ENCODE measurements around the gene P3H1.

Gene P3H1

DNA sequence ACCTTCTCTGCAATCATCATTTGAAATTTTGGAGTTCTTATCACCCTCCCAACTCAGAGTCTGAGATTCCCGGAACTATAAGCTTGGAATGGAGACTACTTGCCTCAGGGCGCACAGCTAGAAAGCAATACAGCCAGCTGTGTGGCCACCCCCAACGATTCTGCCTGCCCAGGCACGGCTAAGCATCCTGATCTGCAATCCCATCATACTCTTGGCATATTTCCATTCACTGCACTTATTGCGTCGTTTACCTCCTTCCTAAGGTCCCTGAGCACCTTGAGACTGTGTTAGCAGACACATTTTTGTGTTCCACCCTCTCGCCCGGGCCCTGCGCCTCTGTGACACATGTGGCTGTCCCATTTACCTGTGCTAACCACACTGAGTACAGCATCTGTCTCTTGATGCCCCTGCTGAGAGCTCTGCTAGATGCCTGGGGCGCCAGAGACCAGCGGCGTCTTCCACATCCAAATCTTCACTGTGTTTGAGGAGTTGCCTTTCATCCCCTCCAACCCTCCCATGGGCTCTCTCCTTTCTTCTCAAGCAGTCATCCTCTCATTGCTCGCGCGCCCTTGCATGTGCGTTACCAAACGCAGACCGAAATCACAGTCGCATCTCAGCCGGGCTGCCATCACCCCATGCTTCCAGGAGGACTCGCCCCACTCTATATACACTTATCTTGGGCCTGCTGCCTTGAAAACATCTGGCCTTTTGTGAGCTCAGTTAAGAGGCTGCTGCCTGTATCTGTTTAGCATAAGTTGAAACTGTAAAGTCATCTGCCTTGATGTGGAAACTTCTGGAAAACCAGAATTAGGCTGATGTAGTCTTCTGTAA lies 23.3 kb downstream of the P3H1 start:
- DNase-seq (ENCODE audit: low spot score): no peak

DNA sequence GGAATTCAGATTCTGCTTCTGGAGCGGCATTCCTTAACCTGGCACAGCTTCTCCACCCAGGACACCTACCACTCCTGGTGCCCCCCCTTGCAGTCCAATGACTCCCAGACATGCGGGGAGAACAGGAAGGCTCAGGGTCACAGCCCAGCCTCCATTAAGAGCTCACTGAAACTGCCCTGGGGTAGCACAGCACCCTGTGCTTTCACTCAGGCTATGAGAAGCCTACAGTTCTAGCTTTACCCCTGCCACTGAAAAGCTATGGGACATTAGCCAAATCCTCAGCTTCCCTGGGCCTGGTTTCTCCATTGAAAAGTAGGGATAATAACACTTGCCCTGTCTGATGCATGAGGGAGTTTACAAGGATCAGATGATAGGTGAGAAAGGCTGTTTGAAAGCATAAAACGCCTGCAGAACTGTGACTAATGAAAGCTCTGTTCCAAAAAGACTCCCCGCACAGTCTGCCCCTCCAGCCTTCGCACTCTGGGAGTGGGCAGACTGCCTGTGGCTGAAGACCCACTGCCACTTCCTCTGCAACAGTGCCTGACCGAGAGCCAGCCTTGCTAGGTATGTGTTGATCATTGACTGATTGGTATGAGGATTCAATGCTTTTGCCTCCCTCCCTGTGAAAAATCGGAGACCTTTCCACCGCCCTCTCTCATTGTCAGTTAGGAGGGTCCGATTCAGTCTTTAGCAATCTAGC lies 24.1 kb downstream of the P3H1 start:
- DNase-seq (ENCODE audit: low spot score): no peak

DNA sequence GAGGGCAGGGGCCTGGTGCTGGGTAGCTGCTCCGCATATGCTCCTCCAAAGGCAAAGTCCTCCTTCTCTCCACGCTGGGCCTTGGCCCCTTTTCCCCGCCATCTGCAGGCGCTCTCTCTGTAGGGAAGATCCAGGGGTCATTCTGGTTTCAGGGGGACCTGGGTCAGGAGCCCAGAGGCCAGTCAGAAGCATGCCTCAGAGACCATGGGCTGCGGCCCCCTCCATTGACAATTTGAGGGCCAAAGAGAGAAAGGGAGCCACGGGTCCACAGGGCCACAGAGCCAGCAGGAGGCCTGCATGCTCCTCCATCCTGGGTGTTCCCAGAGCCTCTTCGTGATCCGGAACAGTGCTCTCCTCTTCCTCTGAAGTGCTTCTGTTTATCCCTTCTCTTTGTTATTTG lies 24.7 kb downstream of the P3H1 start:
- DNase-seq (ENCODE audit: low spot score): no peak

DNA sequence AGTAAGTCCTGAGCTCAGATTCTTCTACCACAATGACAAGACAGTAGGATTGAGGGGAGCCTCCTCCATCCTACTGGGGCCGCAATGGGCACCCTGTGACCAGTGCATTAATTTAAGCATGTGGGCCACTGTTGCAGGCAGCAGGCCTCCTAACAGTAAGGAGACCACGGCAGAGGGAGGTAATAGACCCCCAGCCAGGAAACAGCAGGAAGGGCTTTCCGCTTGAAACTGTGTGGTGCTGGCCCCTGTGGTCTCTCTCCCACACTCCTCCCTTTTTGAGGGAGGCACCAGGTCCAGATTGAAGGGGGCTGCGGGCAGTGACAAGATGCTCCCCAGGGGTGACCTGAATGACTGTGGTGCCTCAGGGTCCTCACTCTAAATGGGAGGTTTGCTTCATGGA lies 25.1 kb downstream of the P3H1 start:
- DNase-seq (ENCODE audit: low spot score): no peak

DNA sequence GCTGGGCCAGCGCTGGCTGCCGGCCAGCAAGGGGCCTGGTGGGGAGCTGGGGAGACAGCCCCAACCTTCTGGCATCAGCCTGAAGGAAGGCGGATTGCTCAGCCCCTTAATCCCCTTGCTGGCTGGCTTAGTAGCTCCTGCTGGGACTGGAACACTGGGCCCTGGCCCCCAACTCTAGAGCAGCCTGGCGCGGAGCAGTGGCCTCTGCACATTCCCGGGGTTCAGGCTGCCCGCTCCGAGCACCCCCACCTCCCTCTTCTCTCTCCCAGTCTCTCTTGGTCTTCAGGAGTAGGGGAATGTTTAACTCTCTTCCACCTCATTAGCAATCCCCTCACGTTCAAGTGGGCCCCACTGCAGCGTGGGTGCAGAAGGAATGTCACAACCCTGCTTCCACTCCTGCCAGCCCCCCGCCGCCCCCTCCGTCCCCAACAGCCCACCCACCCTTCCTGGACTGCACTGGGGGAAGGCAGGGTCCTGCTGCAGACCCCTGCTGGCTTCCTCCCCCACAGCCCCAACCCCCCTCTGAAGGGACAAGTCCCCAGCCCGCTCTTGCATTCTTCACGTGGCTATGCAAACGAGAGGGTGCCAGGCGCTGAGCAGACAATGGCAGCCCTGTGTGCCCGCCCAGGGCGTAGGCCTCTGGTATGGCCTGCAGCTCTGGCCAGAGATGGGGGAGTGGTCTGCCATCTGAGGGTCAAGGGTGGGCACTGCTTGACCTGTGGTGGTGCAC lies 25.8 kb downstream of the P3H1 start:
- DNase-seq (ENCODE audit: low spot score): no peak

DNA sequence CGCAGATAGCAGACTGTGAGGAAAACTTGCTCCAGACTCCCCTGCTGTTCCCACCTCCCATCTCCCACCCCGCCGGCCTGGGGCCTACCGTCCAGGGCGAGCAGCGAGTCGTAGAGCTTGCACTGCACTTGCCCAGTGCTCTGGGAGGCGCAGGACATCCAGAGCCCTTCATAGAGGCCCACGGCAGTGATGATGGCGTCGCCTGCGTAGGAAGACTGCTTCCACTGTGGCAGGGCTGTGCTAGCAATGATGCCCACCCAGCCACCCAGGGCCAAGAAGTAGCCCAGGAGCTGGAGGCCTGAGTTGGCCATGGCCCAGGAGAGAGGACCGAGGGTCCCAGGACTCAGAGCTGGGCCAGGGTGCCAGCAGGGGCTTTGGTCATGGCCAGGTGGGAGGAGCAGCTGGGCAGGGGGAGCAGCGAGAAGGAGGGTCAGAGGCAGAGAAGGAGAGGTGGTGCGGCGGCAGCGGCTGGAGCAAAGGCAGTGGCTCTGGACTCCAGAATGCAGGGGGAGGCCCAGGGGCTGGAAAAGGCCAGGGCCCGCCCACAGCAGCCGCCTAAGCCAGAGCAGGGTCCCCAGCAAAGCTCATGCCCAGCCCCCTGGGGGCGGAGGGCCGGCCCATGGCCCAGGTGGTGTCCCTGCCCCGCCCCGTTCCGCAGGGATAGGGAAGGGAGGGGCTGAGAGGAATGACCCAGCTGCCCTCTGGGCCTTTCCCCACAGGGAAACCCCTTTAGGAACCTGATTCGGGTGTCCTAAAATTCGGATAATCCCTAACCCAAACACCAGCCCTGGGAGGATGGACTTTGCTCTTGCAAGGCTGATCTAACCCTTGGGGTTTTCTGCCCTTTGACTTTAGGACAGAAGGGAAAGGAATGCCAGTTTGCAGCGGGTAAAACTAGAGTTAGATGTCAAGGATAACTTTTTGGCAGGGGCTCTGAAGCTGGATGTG lies 26.8 kb downstream of the P3H1 start, which contains the start of gene CLDN19:
TSS of gene CLDN19 (minus strand) at position 484 of the 948 bp plus-strand sequence. CDS start at position 311, 173 bp downstream.
- DNase-seq (ENCODE audit: low spot score): no peak

DNA sequence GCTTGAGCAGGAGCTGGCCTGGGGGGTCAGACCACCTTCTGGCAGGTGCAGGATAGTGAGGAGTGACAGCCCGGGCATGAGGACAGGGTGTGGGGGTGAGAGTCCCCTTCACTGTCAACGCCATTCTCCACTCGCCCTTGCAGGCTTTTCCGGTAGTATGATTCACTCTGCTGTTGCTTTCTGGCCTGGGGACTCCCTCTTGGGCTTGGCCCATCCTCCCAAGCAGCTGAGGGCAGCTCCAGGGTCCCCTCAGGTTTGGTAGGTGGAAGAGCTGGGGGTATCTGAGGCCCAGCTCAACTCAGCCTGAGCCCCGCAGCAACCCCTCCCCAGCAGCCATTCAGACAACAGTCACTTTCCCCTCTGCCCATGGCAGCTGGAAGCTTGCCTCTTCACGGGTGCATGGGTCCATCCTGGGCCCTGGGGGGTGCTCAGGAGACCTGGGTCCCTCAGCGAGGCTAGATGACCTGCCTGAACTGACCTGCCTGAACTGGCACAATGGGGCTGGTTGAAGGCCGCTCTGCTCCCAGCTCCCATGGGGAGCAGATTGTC lies 28.1 kb downstream of the P3H1 start:
- no peak for DNase-seq (ENCODE audit: low spot score)

DNA sequence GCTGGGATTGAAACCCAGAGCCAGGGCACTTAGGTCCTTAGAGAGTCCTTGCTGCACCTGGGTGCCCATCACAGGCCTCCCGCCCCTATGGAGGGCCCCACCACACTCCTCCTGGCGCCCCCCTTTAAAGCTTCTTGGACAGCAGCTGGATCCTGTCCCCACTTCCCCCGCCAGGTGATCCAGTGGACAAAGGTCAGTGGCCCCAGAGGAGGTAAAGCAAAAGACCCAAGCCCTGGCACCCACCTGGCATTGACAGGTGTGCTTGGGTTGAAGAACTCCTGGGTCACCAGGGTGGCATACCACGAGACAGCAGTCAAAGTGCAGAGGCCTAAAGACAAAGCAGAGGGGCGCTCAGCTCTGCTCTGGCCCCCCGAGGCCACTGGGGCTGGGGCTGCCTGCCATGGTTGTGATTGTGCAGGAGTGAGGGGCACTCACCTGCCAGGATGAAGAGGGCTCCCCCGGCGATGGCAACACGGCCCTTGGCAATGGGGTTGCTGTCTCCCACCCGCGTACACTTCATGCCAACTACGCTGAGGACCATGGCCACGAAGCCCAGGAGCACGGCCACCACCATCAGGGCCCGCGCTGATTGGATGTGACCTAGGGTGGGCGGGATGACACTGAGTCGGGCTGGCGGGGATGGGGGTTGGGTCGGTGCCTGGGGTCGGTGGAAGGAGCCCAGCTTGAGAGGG lies 28.7 kb downstream of the P3H1 start:
- DNase-seq (ENCODE audit: low spot score): no peak

DNA sequence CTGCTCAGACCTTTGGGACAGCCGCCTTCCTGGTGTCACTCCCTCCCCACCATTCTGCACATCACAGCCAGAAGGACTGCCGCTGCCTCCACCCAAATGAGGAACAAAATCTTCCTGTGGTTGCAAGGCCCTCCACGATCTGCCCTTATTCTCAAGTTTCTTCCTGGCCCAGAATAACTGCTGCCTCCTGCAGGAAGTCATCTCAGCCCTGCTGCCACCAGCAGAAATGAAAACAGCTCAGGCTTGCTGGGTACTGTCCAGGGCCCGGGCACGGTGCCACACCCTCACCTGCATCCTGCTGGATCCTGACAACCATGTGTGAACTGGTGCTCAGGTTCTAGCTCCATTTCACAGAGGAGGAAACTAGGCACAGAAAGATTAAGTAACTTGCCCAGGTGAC lies 29.6 kb downstream of the P3H1 start:
- no peak for DNase-seq (ENCODE audit: low spot score)

DNA sequence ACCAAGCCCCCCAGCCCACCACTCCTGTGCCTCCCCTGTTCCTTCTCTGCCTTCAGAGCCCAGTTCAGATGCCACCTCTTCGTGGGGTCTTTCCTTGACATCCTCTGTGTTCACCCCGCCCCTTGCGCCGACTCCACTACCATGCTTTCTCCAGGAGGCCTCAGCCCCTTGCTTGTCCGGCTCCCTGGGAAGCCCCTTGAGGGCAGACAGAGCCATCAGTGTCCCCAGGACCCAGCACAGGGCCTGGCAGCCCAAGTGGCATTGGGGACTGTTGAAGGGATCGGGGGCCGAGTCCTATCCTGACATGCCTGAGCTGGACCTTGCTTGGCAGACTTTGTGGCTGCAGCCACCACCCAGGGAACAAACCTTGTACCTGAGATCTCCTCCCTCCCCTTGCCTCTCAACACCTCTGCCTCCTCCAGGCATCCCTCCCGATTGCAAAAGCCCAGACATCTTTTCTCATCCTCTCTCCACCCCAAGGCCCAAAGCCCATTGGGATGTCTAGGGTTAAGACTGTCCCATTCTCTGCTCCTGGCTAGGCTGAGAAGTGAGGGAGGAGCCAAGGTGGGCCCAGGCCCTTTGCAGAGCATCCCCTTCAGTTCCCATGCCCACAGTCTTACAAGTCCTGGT lies 30.1 kb downstream of the P3H1 start:
- no peak for DNase-seq (ENCODE audit: low spot score)

DNA sequence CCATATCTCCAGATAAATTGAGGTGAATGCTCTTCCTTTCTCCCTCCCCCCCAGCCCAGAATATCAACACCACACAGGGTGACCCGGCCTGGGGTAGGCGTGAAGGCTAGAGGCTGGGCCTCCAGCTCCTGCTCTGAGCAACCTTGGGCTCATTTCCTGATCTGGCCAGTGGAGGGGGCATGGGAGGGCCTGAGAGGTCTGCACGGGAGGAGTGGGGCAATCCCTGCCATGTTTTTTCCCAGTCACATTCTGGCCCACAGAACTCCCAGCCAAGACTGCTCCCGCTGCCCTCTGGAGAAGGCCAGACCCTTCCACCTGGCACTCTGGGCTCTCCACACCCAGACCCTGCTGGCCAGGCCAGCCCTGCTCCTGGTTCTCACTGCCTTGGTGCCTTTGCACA lies 30.7 kb downstream of the P3H1 start:
- no peak for DNase-seq (ENCODE audit: low spot score)

DNA sequence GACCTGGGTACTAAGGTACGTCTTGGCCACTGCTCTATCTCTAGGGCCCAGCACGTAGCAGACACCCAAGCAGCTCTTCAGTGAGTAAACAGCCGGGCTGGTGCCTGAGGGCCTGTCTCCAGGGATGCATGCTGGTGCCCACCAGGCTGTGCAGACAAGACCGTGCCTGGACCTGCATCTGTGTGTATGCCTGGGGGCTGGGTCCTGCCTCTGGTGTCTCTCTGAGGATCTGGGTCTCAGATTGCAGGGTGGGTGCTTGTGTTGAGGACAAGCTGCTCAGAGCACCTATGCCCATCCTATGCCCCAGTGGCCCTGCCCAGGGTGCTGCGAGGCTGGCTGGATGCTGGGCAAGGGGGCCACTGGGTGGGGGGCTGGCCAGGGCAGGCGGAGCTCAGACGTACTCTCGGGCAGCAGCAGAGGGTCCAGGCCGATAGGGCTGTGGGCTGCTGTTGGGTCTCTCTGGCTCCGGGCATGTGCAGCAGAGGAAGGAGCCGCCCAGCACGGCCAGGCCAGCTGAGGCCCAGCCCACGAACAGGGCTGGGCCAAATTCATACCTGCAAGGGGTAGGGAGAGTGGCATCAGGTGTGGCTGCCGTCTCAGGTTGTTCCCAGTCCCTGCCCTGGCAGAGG lies 31.2 kb downstream of the P3H1 start:
- no peak for DNase-seq (ENCODE audit: low spot score)

DNA sequence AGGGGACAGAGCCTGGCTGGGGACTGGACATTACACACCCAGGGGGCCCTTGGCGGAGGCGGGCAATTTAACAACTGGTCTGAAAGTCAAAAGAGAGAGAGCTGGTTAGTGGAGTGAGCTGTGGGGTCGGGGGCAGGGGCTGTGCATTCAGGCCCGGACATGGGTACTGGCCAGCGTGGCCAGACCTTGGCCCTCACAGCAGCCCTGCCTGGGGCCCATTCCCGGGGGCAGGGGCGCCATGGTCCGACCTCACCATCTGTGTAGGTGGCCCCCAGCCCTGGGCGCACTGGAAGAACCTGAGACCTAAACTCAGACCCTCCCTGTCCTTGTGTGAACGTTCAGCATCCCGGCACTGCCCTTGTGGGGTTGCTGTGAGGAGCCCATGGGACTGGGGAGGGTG lies 31.8 kb downstream of the P3H1 start:
- no peak for DNase-seq (ENCODE audit: low spot score)

DNA sequence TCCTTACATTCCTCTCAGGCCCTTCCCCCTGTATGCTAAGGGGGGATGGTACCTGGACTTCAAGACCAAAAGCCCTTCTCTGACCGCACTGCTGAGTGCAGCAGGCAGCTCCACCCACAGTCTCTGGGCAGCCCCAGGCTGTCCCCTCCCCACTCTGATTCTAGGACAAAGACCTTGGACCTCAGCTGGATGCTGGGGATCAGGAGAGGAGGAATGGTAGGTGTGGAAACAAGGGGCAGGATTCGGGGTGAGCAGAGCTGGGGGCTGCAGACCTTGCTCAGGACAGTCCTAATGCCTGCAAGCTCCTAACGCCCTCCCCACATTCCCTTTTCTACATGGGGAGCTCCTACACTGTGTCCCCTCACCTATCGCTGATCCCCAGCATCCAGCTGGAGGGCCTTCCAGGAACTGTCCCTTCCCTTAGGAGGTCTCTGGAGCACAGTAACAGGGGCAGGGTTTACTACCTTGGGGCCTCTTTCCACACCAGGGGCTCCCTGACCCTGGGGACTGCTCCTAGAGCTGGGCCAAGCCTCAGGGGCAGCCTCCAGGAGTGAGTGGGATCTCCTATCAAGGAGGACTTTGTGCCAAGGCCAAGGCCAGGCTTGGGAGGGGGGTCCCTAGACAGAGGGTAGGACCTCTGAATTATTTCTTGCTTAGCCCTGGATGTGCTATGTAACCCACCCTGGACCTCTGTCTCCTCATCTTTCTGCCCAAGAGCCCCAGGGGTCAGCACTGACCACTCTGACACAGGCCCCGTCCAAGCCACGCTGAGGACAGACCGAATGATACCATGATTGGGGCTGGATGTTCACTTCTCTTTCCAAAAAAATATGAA lies 32.4 kb downstream of the P3H1 start:
- no peak for DNase-seq (ENCODE audit: low spot score)

DNA sequence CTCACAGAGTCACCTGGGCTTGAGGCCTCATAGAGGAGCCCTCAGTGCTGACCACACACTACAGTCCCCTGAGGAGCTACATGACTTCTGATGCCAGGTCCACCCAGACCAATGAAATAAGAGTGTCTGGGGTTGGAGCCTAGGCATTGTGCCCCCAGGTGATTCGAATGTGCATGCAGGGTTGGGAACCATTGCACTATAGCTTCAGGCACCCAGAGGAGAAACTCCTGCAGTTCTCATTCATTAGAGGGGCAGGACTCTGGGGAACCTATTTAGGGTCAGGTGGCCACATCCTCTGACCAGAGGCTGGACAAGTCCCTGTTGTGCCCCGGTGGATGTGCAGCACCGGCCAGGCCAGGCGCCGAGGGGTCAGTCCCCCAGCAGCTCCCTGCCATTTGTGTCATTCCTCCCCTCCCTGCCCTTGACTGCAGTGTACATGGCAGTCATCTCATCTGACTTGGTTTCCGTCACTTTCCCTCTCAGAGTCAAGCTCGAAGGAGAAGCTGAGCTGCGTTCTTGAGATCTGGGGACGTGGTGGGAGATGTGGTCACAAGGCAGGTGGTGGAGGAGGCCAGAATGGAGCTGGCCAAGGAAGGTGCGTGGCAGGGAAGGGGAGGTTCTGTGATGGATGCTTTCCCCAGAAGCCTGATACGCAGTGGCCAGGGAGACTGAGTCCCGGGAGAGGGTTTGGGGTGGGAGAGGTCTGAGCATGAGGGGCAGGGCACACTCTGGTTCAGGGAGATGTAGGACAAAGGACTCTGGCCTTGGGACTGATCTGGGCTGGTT lies 33.2 kb downstream of the P3H1 start:
- DNase-seq (ENCODE audit: low spot score): no peak

DNA sequence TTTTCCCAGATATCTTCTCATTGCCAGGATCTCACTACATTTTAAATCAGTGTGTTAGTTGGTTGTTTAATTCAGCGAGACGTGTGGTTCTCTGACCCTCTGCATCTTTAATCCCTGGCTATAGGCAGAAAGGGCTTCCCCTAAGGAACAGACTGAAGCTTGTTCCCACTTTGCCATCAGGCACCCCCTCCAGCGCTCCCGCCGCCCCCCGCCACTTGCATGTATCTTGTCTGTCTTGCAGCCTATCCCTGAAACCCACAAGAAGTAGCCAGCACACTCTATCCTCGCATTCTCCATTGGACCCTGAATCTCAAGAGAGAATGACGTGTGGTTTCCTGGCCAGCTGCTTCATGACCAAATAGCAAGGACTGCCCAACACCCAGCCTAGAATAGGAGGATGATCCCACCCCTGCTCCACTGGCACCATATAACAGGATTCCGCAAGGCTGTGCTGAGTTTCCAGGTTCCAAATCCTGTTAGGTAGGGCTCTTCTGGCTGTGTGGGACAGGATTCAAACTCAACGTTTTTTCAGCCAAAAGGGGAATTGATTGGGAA lies 34.6 kb downstream of the P3H1 start:
- DNase-seq (ENCODE audit: low spot score): no peak

DNA sequence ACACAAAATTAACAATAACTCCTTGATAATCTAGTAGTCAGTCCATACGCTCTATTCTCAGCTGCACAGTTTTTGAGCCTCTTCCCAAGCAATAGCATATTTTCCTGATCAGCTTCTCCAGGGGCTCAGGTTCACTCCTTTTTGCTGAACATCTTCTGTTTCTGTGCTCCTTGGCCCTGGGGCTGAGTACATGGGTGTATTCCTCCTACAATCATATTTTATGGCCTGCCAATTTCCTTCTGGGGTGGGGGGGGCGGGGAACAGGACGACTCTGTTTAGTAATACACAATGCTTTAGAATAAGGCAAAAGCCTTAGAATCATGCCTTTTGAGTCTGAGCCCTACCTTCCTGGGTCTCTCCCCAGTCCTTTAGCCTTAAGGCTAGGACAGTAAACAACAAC lies 35.2 kb downstream of the P3H1 start:
- no peak for DNase-seq (ENCODE audit: low spot score)

DNA sequence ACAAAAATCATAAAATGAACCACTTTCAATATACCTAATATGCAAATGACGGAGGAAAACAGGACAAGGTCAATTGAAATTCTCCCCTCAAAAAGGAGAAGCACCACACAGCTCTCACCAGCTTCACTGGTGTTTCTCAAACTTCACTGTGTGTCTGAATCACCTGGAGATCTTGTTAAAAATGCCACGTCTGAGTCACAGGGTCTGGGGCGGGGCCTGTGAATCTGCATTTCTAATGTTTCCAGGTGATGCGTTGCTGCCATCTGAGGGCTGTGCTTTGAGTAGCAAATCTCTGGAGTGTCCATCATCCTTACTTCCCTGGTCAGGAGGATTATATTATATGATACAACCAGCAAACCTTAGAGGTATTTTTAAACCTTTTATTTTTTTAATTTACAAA lies 35.8 kb downstream of the P3H1 start:
- DNase-seq (ENCODE audit: low spot score): no peak

Measured in left forelimb (tissue), 1 donor.